Uterine smooth muscle cell (primary cell): Measurements from ENCODE around the gene PHOX2A. TPM values are rescaled to one million over a fixed set of nuclear protein-coding genes. Genes with fewer than 3 reads are reported as not detected.

ENCODE experiments used
- total RNA-seq: library from RNA; depleted of rRNA; stranded (reverse); fragments of >200 nt; gene quantifications from 2 replicates; pipeline ENCODE4 v1.2.3, GENCODE V29; 2014

PHOX2A gene
- not detected in 2 replicates for total RNA-seq

DNA sequence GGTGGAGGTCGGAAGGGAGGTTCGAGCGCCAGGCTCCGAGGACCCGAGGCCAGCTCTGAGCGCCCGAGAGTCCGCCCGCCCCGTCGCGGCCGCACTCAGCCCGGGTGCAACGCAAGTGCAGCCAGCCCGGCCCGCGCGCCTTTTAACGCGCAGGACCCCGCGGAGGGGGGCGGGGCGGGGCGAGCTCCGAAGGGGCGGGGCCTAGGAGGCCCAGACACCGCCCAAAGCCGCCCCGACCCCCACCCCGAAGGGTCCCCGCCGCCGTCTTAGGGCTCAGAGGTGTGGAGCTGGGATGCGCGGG is at the start of gene PHOX2A:
TSS of gene PHOX2A (minus strand) at position 117 of the 301 bp plus-strand sequence. CDS start 172 bp downstream, outside the sequence.

GRCh38 chr11:72224564-72225410 is 19.2 kb downstream of the PHOX2A start, which contains the start of gene INPPL1:
TSS of gene INPPL1 (plus strand) at chr11:72224767. CDS start at chr11:72224985, 218 bp downstream.

GRCh38 chr11:72216638-72217037 is 27.3 kb downstream of the PHOX2A start, which contains the start of gene FOLR2:
TSS of gene FOLR2 (plus strand) at chr11:72216794. CDS start at chr11:72218585, 1,791 bp downstream.

DNA sequence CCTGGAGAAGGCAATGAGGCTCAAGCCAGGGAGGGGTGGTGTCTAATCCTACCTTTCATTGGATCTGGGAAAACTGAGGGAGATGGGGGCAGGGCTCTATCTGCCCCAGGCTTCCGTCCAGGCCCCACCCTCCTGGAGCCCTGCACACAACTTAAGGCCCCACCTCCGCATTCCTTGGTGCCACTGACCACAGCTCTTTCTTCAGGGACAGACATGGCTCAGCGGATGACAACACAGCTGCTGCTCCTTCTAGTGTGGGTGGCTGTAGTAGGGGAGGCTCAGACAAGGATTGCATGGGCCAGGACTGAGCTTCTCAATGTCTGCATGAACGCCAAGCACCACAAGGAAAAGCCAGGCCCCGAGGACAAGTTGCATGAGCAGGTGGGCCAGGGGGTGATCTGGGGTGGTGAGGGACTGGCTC is 52.0 kb downstream of the PHOX2A start, which contains the start of gene FOLR1:
TSS of gene FOLR1 (plus strand) at position 180 of the 421 bp plus-strand sequence. CDS start at position 214, 34 bp downstream.

Other genes with a start within 250 kb of the PHOX2A start
- gene IL18BP, start 245.3 kb downstream of the PHOX2A start, total RNA-seq = 1.9 and 2.0 TPM in 2 replicates
- gene NUMA1, start 163.6 kb downstream of the PHOX2A start, total RNA-seq = 170 and 206 TPM in 2 replicates
- 2.5 and 5.3 TPM in 2 replicates for gene LRRC51, start 163.3 kb downstream of the PHOX2A start, total RNA-seq
- 105 and 127 TPM in 2 replicates for gene LAMTOR1, start 140.9 kb downstream of the PHOX2A start, total RNA-seq
- gene TOMT, start 138.3 kb downstream of the PHOX2A start, total RNA-seq = not detected in 2 replicates
- gene ANAPC15, start 131.5 kb downstream of the PHOX2A start, total RNA-seq = 29.9 and 49.2 TPM in 2 replicates
- 3.8 and 11.1 TPM in 2 replicates for gene FOLR3, start 108.5 kb downstream of the PHOX2A start, total RNA-seq
- gene FOLR1, start 52.0 kb downstream of the PHOX2A start, total RNA-seq = 0.12 TPM in 1 of 2 replicates, not detected in the other
- not detected in 2 replicates for gene FOLR2, start 27.4 kb downstream of the PHOX2A start, total RNA-seq
- 58.9 and 83.4 TPM in 2 replicates for gene INPPL1, start 19.4 kb downstream of the PHOX2A start, total RNA-seq
- 44.5 and 69.4 TPM in 2 replicates for gene CLPB, start 190.4 kb upstream of the PHOX2A start, total RNA-seq